NCI-H1436 (cell line): ENCODE measurements around the gene PCID2.

ENCODE experiments used
- DNase-seq: peaks from one replicate; lab custom pipeline; 2025; lab: John Stamatoyannopoulos, UW

PCID2 gene

DNA sequence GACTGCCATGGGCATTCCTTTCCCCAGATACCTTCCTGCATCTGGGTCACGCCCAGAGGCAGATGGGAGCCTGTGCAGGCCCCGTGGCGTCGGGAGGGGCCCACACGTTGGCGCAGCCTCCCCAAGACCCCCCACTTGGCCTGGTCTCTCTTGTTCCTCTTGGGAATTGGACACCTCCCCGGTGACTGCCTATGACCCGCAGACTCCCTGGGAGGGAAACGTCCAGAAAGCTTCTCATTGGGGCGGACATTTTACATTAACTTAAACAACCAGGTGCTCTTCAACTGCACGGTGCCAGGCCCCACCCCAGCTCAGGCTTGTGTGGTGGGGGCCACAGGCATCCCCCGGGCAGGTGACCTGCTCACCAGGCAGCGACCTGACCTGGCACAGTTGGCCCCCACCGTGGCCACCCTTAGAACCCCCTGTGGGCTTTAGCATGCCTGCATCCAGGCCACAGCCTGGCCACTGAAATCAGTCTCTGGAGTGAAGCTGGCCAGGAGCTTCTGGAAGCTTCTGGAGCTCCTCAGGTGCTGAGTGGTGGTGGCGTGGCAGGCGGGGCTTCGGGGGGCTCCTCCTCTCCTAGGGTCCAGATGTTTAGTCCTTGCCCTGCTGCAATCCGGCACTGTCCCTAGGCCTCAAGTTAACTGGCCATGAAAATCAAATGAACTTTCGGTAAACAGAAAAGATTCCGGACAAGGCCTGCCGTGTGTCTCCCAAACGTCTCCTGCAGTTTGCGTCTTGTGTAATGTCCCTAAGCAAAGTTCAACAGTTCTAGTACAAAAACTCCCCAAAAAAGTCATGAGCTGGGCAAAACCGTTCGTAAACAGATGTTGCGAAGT, 58.5 kb downstream of the PCID2 start:
- DNase-seq = no peak

DNA sequence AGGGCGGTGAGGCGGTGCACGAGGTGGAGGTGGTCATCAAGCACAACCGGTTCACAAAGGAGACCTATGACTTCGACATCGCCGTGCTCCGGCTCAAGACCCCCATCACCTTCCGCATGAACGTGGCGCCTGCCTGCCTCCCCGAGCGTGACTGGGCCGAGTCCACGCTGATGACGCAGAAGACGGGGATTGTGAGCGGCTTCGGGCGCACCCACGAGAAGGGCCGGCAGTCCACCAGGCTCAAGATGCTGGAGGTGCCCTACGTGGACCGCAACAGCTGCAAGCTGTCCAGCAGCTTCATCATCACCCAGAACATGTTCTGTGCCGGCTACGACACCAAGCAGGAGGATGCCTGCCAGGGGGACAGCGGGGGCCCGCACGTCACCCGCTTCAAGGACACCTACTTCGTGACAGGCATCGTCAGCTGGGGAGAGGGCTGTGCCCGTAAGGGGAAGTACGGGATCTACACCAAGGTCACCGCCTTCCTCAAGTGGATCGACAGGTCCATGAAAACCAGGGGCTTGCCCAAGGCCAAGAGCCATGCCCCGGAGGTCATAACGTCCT, 59.4 kb downstream of the PCID2 start:
- no peak for DNase-seq

DNA sequence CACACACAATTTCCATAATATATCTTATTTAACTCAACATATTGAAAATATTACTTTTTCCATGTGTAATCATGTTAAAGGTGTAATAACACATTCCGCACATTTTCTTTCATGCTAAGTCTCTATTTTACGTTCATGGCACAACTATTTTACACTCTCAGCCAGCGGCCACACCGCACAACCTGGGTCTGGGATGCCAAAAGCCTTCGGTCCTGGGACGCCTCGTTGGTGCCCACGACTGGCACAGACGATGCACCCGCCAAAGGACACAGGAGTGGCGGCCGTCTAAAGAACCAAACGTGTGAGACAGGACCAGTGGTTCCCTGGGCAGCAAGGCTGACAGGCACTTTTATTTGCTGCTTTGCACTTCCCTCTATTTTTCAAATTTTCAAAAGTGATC, 60.1 kb downstream of the PCID2 start:
- DNase-seq = no peak

DNA sequence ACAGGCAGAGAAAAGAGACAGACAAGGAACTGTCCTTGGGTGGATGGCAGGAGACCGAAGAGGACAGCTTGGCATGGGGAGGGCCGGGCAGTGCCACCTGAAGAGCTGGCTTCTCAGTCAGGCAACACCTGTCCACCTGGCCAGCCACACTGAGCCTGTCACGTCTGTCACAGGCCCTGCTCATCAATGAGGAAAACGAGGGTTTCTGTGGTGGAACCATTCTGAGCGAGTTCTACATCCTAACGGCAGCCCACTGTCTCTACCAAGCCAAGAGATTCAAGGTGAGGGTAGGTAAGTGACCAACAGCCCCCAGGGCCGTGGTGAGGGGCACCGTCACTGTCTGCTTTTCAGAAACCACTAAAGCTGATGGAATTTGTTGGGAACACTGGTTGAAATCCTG, 61.3 kb downstream of the PCID2 start:
- no peak for DNase-seq

DNA sequence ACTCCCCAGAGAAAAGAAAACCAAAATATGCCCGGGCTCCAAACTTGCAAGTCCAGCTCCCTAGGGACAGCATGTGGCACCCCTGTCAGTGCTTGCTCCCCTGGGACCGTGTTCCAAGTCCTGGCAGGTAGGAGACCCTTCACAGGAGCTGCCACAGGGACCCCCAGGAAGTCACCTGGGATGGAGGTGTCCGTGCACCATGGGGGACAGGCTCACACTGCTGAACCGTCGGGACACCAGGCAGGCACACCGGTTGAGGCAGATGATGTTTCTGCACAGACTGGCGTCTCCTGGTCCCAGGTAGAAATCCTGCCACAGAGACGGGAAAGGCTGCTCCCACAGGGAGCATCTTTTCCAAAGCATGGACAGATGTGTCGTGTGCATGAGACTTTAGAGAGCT, 61.7 kb downstream of the PCID2 start:
- no peak for DNase-seq

DNA sequence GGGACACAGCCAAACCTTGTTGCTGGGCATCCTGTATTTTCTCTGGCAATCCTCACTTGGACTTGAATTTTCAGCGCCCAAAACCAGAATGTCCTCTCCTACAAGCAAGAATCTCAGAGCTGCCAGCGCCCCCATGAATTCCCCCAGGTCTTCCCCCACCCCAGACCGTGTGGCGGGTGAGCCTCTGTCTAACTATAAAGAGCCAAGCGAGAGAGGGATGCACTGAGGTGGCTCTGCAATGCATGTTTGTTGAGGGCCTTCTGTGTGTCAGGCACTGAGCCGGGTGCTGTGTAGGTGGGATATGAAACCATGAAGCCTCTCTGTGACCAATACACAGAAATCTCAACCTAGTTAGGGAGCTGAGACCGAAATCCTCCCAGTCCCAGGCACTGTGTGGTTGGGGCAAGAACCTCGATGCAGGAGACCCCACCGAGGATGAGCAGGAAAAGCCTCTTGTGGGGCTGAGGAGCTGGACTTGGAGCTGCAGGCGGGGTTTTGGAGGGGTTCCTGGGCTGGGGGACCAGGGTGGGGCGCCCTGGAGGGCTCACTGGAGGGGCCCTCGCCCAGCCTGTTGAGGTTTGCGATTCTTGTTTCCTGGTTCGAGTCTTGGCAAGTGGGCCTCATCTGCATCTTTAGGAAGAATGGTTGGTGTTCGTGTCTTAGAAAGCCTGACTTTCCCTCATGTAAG, 62.4 kb downstream of the PCID2 start:
- no peak for DNase-seq

DNA sequence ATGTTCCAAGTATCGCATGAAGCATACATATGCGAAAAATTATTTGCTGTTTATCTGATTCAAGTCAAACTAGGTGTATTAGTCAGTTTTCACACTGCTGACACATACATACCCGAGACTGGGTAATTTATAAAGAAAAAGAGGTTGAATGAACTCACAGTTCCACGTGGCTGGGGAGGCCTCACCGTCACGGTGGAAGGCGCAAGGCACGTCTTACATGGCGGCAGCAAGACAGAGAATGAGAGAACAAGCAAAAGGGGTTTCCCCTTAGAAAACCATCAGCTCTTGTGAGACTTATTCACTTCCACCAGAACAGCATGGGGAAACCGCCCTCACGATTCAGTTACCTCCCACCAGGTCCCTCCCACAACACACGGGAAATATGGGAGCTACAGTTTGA, 63.0 kb downstream of the PCID2 start:
- no peak for DNase-seq

DNA sequence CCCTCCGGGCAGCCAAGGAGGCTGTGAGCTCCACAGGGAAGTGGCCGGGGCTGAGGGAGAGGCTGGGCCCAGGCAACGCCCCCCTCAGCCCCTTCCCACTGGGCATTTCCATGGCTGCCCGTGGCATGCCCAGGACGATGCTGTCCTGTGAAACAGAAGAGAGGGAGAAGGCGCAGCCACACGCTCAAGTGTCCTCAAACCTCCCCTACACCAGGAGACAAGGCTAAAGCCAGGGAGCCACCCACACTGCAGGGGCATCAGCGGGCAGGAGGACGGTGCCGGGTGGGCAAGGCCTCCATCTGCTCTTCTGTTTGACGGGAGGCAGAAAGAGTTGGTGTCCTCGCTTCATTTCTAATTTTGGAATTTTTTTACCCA, 64.2 kb downstream of the PCID2 start:
- DNase-seq = no peak

DNA sequence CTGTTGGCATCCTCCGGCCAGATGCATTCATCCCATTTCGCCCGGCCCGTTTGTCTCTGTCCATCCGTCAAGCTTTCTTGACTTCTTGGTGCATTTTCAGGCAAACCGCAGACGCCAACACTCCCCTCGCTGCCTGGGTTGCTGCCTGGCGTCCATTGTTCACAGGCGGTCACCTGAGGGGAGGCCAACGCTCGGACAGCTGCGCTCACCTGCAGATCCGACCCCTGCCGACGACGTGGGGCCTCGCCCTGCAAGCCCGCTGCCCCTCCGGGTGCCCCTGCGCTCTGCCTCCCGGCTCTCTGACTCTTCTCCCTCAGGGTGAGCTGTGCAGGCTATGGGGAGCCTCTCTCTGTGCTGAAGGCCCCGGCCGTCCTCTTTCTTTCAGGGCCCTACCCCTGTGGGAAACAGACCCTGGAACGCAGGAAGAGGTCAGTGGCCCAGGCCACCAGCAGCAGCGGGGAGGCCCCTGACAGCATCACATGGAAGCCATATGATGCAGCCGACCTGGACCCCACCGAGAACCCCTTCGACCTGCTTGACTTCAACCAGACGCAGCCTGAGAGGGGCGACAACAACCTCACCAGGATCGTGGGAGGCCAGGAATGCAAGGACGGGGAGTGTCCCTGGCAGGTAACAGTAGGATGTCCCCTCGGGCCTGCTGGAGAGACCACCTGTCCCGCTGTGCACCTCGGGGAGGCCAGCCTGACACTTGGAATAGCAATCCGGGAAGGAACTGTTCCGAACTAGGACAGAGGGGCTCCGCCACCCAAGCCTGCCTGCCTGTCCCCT, 64.8 kb downstream of the PCID2 start:
- no peak for DNase-seq

DNA sequence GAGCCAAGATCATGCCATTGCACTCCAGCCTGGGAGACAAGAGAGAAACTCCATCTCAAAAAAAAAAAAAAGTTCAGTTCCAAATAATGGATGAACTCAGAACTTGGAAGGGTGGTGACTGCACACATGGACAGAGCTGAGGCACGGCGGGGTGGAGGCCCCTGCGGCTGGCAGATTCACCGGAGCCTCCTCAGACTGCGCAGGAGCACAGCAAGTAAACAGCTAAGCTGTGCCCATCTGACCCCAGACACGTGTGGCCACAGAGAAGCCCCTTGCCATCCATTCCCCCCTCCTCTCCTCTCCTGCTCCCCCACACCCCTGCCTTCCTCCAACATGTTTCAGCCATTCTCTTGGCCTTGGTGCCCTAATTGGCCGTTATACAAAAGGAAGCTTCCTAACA, 65.6 kb downstream of the PCID2 start:
- DNase-seq = no peak

DNA sequence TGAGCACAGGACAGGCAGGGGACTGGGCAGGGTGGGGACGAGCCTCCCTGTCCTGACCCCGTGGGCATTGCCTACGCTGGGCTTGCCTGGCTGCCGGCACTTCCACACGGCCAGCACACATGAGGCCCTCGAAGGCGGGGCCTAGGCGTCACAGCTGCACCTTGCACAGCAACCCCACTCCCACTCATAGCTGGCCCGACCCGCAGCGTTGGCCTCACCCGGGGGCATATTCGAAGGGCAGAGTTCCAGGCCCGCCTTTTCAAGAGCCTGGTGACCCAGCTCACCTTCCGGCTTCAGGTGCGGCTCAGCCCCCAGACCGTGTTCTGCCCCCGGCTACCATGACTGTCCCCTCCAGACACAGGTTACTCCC, 66.9 kb downstream of the PCID2 start:
- no peak for DNase-seq

DNA sequence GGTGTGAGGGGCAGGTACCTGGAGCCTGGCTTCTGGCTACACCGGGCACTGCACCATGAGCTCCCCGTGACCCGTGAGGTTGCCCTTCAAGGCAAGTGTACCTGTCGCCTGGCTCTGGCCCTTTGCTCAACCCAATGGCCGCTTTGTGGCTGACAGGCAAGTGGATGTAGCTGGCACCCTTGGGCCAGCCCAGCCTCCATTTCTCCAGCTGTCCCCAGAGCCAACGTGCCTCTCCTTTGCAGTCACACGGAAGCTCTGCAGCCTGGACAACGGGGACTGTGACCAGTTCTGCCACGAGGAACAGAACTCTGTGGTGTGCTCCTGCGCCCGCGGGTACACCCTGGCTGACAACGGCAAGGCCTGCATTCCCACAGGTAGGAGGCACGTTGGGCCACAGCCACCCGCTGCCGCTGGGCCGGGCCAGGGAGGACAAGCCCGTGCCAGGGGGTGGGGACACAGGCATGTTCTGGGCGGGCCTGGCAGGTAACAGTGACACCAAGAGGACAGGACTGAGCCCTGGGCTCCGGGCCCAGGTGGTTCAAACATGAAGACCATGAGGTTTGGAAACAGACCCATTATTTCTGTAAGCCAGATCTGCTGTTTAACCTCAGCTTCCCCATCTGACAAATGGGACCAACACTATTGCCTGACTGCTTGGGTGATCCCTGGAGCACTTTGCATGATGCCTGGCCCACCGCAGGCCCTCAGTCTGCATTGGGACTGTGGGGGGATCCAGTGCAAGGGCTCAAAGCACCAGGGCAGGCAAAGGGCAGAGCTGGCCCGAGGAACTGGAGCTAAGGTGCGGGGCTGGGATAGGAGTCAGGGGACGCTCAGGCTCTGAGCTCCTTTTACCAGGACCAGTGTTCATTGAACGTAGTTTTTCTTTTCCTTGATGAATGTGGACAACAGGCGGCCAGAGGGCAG, 67.5 kb downstream of the PCID2 start:
- DNase-seq = no peak

DNA sequence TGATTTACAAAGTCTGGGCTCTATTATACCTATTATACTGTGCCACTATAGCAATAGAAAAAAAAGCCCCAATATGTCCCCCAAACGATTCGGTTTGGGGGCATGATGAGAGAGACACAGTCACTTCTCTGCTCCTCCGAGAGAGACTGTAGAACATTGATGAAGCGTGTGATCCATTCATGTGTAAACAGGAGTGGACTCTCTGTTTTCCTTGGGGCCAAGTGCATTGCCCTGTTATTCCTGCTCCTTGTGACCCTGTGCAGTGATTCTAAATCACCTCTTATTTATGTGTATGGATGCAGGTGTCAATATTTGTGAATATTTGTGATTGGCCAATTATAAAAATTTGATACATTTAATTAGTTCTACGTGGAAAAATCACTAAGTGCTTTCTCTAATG, 68.9 kb downstream of the PCID2 start:
- DNase-seq = no peak

DNA sequence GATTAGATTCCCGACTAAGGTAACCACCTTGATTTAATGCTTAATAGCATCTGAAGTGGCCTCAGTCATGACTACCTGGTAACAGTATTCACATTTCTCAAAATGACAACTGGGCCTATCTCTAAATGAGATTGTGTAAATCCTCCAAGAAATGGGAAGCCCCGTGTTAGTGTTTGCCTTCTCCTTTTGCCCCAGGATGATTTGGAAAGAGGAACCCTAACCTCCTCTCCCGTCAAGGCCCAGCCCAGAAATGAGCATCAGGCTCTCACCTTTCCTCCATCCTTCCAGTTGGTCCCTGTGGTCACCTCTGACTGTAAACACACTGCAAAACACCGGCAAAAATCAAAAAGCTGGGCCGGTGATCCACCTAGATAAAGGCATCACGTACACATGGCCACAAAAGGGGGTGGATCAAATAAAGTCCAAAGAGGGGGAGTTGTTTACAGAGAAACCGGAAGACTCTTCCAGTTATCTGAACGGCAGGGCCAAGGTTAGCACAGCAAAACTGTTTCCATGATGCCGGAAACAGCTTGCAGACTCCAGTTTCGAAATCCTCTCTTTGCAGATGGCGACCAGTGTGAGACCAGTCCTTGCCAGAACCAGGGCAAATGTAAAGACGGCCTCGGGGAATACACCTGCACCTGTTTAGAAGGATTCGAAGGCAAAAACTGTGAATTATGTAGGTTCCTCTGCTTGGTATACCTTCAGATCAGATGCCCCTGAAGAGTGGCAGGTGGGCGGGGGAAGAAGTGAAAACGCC, 69.5 kb downstream of the PCID2 start:
- no peak for DNase-seq

DNA sequence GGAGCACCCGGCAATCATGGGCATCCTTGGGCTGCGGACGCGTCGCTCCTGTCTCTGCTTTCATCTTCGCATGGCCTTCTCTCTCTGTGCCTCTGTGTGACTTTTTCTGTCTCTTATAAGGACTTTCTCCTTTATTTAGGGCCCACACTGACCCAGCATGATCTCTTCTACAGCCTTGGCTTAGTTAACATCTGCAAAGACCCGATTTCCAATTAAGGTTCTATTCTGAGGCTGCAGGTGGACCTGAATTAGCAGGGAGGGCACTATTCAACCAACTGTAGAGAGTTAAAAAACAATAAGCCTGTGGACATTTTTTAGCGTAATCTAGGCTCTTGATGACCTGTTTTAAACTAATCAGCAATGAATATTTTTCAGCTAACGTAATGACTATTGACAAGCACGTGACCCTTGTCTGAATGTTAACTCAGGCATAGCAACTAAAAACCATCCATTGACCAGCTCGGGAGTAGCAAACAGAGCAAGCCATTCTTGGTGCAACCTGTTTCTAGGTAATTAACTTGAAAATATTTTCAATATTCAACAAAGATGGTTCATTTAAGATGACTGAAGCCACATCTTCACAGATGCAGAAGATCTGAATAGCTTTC, 70.7 kb downstream of the PCID2 start:
- DNase-seq = no peak

DNA sequence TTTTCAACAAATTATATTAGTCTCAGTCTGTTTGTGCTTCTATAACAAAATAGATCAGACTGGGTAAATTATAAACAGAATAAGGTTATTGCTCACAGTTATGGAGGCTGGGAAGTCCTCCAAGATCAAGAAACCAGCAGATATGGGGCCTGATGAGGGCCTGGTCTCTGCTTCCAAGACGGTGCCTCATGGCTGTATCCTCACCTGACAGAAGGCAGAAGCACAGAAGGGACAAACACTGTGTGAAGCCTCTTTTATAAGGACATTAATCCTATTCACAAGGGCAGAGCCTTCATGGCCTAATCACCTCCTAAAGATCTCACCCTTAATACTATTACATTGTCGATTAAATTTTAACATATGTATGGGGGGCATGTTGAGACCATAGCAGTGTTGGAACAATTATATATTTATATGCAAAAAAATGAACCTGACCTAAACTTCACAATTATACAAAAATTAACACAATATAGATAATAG, 73.1 kb downstream of the PCID2 start:
- no peak for DNase-seq

DNA sequence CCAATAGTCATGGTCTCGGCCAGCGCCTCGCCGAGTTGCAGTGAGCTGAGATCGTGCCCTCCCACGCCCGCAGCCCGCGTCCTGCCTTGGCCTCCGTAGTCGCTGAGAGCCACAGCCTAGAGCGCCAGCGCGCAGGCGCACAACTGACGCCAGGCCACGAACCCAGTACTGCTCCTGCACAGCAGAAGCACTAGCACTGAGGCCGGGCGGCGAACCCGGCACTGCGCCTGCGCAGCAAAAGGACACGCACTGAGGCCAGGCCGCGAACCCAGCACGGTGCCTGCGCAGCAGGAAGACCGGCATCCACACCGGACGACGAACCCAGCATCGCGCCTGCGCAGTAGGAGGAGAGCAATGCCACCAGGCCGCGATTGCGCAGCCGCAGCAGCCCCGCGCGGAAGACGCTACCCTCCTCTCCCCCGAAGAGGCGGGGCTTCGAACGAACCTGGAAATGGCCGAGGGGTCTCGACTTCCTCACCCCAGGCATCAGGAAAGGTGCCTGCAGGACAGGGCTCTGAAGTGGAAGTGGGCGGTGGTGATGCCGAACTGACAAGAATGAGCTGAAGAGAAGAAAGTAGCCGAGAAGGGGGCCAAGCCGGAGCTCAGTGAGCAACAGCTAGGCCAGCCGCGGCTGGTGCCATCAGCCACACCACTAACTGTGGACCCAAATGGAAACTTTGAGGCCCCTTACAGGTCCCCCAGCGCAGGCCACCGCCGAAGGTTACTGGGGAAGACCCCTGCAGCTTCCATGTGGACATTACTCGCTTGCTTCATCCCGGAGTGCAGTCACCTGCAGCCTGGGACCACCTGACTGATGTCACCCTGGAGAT, 78.3 kb downstream of the PCID2 start:
- no peak for DNase-seq

DNA sequence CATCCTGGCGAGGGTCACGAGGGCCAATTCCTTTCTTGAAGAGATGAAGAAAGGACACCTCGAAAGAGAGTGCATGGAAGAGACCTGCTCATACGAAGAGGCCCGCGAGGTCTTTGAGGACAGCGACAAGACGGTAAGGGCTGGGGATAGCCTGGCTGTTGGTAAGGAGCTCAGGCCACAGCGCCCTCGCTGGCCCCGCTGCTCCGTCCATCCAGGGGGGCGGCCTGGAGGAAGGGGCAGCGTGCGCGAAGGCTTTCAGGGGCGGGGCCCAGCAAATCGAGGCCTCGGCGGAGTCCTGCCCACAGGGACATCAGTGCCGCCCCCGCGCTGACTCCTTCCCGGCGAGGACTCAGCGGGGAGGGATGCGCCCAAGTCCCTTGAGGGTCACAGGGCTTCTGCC, 79.0 kb downstream of the PCID2 start:
- DNase-seq = no peak
